SK-N-SH (cell line): ENCODE data around the gene PEX5. TPM values are rescaled to one million over a fixed set of nuclear protein-coding genes. Genes with fewer than 3 reads are reported as not detected.

Experiments used
- CTCF ChIA-PET: fragments of 300-600, 350-600 bp; formaldehyde crosslinking; extraction: SDS; loops from one replicate; lab custom pipeline; 2021; lab: Yijun Ruan, JAX
- POLR2A ChIA-PET: fragments of 350-600 bp; sonication (Branson Sonifier 250); formaldehyde crosslinking; extraction: SDS; loops from one replicate; lab custom pipeline; 2020; ENCODE audit warnings: antibody characterized with exemption, inconsistent platforms; lab: Yijun Ruan, JAX
- DNase-seq: peaks from one replicate; pipeline ENCODE4 v3.0.0; 2012
- H2AFZ ChIP-seq: fragments of 200-600 bp; sonication (generic); 2 replicates; pipeline ENCODE4 v1.8.1; 2016; ENCODE audit warnings: antibody characterized with exemption, mild to moderate bottlenecking, low read depth
- H3F3A ChIP-seq: fragments of 200-600 bp; sonication (generic); replicated peaks from 2 replicates; pipeline ENCODE3; 2016; ENCODE audit warnings: antibody characterized with exemption, mild to moderate bottlenecking; ENCODE audit not compliant: insufficient read depth
- H3K27ac ChIP-seq, 2 experiments: fragments of 200-500 bp in 1 of 2; fragments of 200-600 bp in 1 of 2; sonication (Bioruptor generic) in 1 of 2; sonication (generic), shearing (Covaris generic) in 1 of 2; 2 replicates each; pipeline versions ENCODE4 v1.5.1 to v1.6.1; 2014 to 2016; ENCODE audit warnings: low read depth in 2 of 2, inconsistent platforms in 1 of 2, low read length in 1 of 2, mild to moderate bottlenecking in 1 of 2, mixed read lengths in 1 of 2
- H3K27me3 ChIP-seq: fragments of 200-600 bp; sonication (generic), shearing (Covaris generic); 2 replicates; pipeline ENCODE4 v1.6.1; 2016; ENCODE audit warnings: mixed run types; ENCODE audit not compliant: insufficient read depth
- H3K36me3 ChIP-seq, 2 experiments: fragments of 200-500 bp in 1 of 2; fragments of 200-600 bp in 1 of 2; sonication (Bioruptor generic) in 1 of 2; sonication (generic) in 1 of 2; replicated peaks in 1 of 2; 2 replicates each; pipeline versions ENCODE3 to v1.5.1; 2014 to 2016; ENCODE audit warnings: low read length in 1 of 2, mild to moderate bottlenecking in 1 of 2; ENCODE audit not compliant: insufficient read depth in 2 of 2, control insufficient read depth in 1 of 2
- H3K4me1 ChIP-seq, 2 experiments: fragments of 200-500 bp in 1 of 2; fragments of 200-600 bp in 1 of 2; sonication (Bioruptor generic) in 1 of 2; sonication (generic), shearing (Covaris generic) in 1 of 2; 2 replicates each; pipeline versions ENCODE4 v1.5.1 to v1.6.1; 2014 to 2016; ENCODE audit warnings: low read depth in 1 of 2, low read length in 1 of 2, mixed run types in 1 of 2; ENCODE audit not compliant: insufficient read depth in 2 of 2, control insufficient read depth in 1 of 2
- H3K4me2 ChIP-seq: fragments of 200-600 bp; sonication (generic), shearing (Covaris generic); 2 replicates; pipeline ENCODE4 v1.6.1; 2017; ENCODE audit warnings: mixed run types
- H3K4me3 ChIP-seq, 2 experiments: fragments of 200-500 bp in 1 of 2; fragments of 200-600 bp in 1 of 2; sonication (Bioruptor generic) in 1 of 2; sonication (generic), shearing (Covaris generic) in 1 of 2; 2 replicates each; pipeline versions ENCODE4 v1.5.1 to v1.8.1; 2014 to 2016; ENCODE audit warnings: low read depth in 2 of 2, inconsistent platforms in 1 of 2, low read length in 1 of 2, mild to moderate bottlenecking in 1 of 2, mixed read lengths in 1 of 2, moderate library complexity in 1 of 2
- H3K79me2 ChIP-seq: fragments of 200-600 bp; sonication (generic); 2 replicates; pipeline ENCODE4 v1.8.1; 2017; ENCODE audit warnings: mild to moderate bottlenecking; ENCODE audit not compliant: insufficient read depth
- H3K9ac ChIP-seq: fragments of 200-600 bp; sonication (generic); 2 replicates; pipeline ENCODE4 v1.6.1; 2017; ENCODE audit warnings: mixed run types
- H3K9me2 ChIP-seq: fragments of 200-600 bp; sonication (generic); 2 replicates; pipeline ENCODE4 v1.6.1; 2017; ENCODE audit warnings: mixed run types
- H3K9me3 ChIP-seq: fragments of 200-600 bp; sonication (generic); 2 replicates; pipeline ENCODE4 v1.6.1; 2017; ENCODE audit warnings: mixed run types, mild to moderate bottlenecking, moderate library complexity
- H4K20me1 ChIP-seq: fragments of 200-600 bp; sonication (generic); 2 replicates; pipeline ENCODE4 v1.6.1; 2017; ENCODE audit warnings: mild to moderate bottlenecking, mixed run types; ENCODE audit not compliant: insufficient read depth
- CHD2 ChIP-seq: fragments of 150-350 bp; IDR thresholded peaks from 2 replicates; pipeline ENCODE4 v1.6.1; 2018; ENCODE audit warnings: low read length; ENCODE audit not compliant: partially characterized antibody
- ELF1 ChIP-seq: IDR thresholded peaks from 2 replicates; pipeline ENCODE4 v1.4.0; 2012
- EZH2phosphoT487 ChIP-seq: fragments of 200-600 bp; sonication (generic); IDR thresholded peaks from 2 replicates; pipeline ENCODE4 v1.6.1; 2017; ENCODE audit warnings: low read depth, mixed run types, mild to moderate bottlenecking, antibody characterized with exemption, moderate library complexity, borderline replicate concordance
- FOSL2 ChIP-seq: IDR thresholded peaks from 2 replicates; pipeline ENCODE4 v1.4.0; 2012; ENCODE audit warnings: low read depth, mild to moderate bottlenecking, moderate library complexity, borderline replicate concordance
- FOXM1 ChIP-seq: IDR thresholded peaks from 2 replicates; pipeline ENCODE4 v1.4.0; 2012; ENCODE audit warnings: low read depth, mild to moderate bottlenecking
- GABPA ChIP-seq: IDR thresholded peaks from 2 replicates; pipeline ENCODE4 v1.4.0; 2012; ENCODE audit warnings: low read depth, mild to moderate bottlenecking
- GATA2 ChIP-seq: sonication (generic); formaldehyde crosslinking; IDR thresholded peaks from 2 replicates; pipeline ENCODE4 v1.5.0; 2020; ENCODE audit warnings: mild to moderate bottlenecking, missing genetic modification reagents
- IRF3 ChIP-seq: fragments of 150-350 bp; IDR thresholded peaks from 2 replicates; pipeline ENCODE4 v1.6.1; 2016; ENCODE audit warnings: mild to moderate bottlenecking, low read depth, low read length
- NFIC ChIP-seq: IDR thresholded peaks from 2 replicates; pipeline ENCODE4 v1.4.0; 2012; ENCODE audit warnings: borderline replicate concordance
- PBX3 ChIP-seq: IDR thresholded peaks from 2 replicates; pipeline ENCODE4; 2012
- RFX5 ChIP-seq: IDR thresholded peaks from 2 replicates; pipeline ENCODE4 v1.6.1; 2012; ENCODE audit warnings: mild to moderate bottlenecking, improper control_type of control experiment, low read length
- RXRA ChIP-seq: IDR thresholded peaks from 2 replicates; pipeline ENCODE4 v1.4.0; 2012; ENCODE audit warnings: low read depth, mild to moderate bottlenecking, borderline replicate concordance
- SIN3A ChIP-seq: IDR thresholded peaks from 2 replicates; pipeline ENCODE4 v1.6.1; 2012; ENCODE audit warnings: low read depth, mild to moderate bottlenecking, low read length, moderate library complexity, borderline replicate concordance
- SMC3 ChIP-seq: IDR thresholded peaks from 2 replicates; pipeline ENCODE4 v1.6.1; 2012; ENCODE audit warnings: low read depth, low read length, improper control_type of control experiment
- TAF1 ChIP-seq: IDR thresholded peaks from 2 replicates; pipeline ENCODE4 v1.6.1; 2012; ENCODE audit warnings: low read depth, mild to moderate bottlenecking, low read length, moderate library complexity, borderline replicate concordance
- TCF12 ChIP-seq: IDR thresholded peaks from 2 replicates; pipeline ENCODE4 v1.4.0; 2012
- USF1 ChIP-seq: IDR thresholded peaks from 2 replicates; pipeline ENCODE4 v1.4.0; 2012; ENCODE audit warnings: low read depth, borderline replicate concordance
- USF2 ChIP-seq: fragments of 150-350 bp; IDR thresholded peaks from 2 replicates; pipeline ENCODE4 v1.6.1; 2017; ENCODE audit warnings: antibody characterized with exemption, low read length, low read depth, borderline replicate concordance
- YY1 ChIP-seq: IDR thresholded peaks from 2 replicates; pipeline ENCODE4 v1.4.0; 2012; ENCODE audit warnings: low read depth, mild to moderate bottlenecking
- ZBTB33 ChIP-seq: IDR thresholded peaks from 2 replicates; pipeline ENCODE4 v1.4.0; 2012; ENCODE audit warnings: low read depth, borderline replicate concordance
- WGBS: methylation state at CpG from one replicate; pipeline ENCODE4 v1.1.6; 2017; ENCODE audit warnings: low lambda C conversion rate; 5-methylcytosine and 5-hydroxymethylcytosine counted together
- polyA plus RNA-seq, 3 experiments: library from polyadenylated mRNA; depleted of rRNA; stranded (reverse); fragments of >200 nt; gene quantifications; 2 replicates each; pipeline ENCODE4 v1.2.3, GENCODE V29; 2012

Gene PEX5
- polyA plus RNA-seq, 1 of the 3 experiments (the other 2 are of a cell fraction) = 22.6 TPM

- TF ChIP-seq ZBTB33 = no peak
- TF ChIP-seq TAF1 = no peak
- no peak for TF ChIP-seq EZH2phosphoT487
- TF ChIP-seq NFIC = no peak
- TF ChIP-seq RFX5 = no peak
- TF ChIP-seq SIN3A = no peak
- TF ChIP-seq USF1 = no peak
- TF ChIP-seq CHD2 = no peak
- no peak for TF ChIP-seq SMC3
Measured at GRCh38 chr12:7157391-7157790, 32.1 kb upstream of the PEX5 start (continued).

- no peaks in the 10 kb centered on the region for H3K79me2 ChIP-seq
- no peaks in the 10 kb centered on the region for H3K9me3 ChIP-seq
- TF ChIP-seq FOSL2 (no peak), PBX3 (no peak), FOXM1 (no peak), EZH2phosphoT487 (no peak), YY1 (no peak), IRF3 (no peak), GABPA (no peak), GATA2 (CRISPR knock-in tag) (no peak), TCF12 (no peak), ELF1 (no peak), RXRA (no peak), USF2 (no peak), USF1 (no peak)
- no peaks in the 10 kb centered on the region for H3K9me2 ChIP-seq
- peaks cover 0 to 43% of the 10 kb centered on the region in 2 experiments; a peak in 2 of 4 replicates for H3K4me1 ChIP-seq
- no peak for DNase-seq
- no peak overlapping the region for H3K4me3 ChIP-seq
- H3K9ac ChIP-seq = no peak overlapping the region
- WGBS = 94% methylated on average over 7 of the region's 10 CpGs
- CTCF ChIA-PET = interaction anchor here (1.7 kb wide), 1 partner anchor 14 kb away, joined by 7 read pairs; no protein-coding TSS in a partner anchor
- H3K27ac ChIP-seq = no peak overlapping the region
- no peak overlapping the region for H3K4me2 ChIP-seq
- H4K20me1 ChIP-seq = no peaks in the 10 kb centered on the region
- POLR2A ChIA-PET = no interaction called here
- no peaks in the 10 kb centered on the region for H3F3A ChIP-seq
- no peak overlapping the region for H2AFZ ChIP-seq
- no peaks in the 10 kb centered on the region for H3K36me3 ChIP-seq
- H3K27me3 ChIP-seq = no peaks in the 10 kb centered on the region; the same call in 1 of the 2 replicates
Measured at GRCh38 chr12:7158781-7159609, 30.5 kb upstream of the PEX5 start.
